ENCODE measurements around the gene SLC12A1.

Gene SLC12A1

DNA sequence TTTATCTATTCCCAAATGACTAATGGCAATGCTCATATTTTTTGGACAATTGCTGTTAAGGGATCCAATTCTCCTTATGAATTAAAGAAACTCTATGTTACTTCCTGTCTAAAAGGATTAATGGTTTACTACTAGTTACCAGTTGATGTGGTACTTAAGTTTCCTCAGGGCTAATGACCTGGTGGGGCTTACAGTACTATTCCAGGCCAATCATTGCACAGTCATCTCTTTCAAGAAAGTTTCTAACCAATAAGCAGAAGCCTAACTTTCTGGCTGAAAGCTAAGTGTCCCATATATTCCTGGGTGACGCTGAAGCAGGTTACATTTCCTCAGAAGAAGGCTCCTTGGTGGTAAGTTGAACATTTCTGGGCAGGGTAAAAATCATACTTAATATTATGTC lies at the start of gene SLC12A1:
Gene SLC12A1, plus strand, starts transcription at position 322 of the 400 bp plus-strand sequence. CDS start 1,418 bp downstream, outside the sequence.
- no peak for DNase-seq

- DNase-seq, result no peak
These were observed 37.5 kb upstream of the SLC12A1 start for GRCh38 chr15:48168616-48169015.

GRCh38 chr15:48170981-48171380 lies 35.1 kb upstream of the SLC12A1 start:
- no peak for DNase-seq

GRCh38 chr15:48175126-48175525 lies 31.0 kb upstream of the SLC12A1 start:
- DNase-seq, result no peak

DNA sequence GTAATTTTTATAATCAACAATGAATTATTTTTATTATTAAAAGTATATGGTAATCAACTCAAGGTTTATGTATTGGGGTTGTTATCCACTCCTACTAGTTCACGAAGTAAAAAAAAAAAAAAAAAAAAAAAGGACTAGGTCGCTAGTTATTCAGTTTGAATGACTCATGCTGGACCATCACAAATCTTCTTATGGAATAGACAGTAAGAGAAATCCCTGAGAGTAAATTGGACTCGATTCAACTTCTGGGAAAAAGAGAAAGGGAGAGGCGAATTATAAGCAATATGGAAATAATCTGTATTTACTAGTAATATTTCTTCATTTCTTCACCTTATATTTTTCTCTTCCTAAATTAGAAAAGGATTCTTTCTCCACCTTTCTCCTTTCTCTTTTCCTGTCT lies 30.0 kb upstream of the SLC12A1 start:
- no peak for DNase-seq

DNA sequence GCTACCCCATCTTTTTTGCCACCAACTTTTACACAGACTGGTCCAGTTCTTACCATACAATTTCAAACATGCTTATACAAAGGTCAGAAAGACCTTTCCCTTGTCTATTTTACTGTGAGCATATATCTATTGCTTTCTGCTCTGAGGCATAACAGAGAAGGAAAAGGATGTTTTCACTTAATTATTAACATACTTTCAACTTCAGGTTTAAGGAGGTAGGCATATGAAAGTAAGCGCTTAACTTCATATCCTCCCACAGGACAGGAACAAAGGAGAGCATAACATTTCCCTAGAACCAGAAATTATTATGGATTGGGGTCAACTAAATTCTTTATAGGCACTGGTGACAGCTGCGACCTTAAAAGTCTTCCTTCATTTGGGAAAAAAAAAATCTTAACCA lies 29.1 kb upstream of the SLC12A1 start:
- DNase-seq, result no peak

DNA sequence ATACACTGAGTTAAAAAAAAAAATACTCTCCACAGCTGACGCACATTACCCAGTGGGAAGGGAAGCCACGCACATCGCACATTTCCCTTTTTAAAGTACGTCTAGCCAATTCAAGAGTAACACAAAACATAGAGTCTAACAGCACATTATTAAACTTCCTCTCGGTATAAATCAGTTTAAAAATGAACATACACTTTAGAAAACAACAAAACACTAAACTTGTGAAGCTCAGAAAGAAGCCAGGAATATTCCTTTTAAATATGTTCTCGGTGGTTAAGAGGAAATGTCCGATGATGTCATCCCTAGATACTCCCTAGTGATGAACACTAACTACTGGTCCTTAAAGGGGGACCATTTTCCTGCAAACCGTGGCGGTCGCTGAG lies 28.7 kb upstream of the SLC12A1 start:
- DNase-seq, result peak; percentile 33

- peak; percentile 63 for DNase-seq
These were observed 28.1 kb upstream of the SLC12A1 start, which contains the start of gene MYEF2 for GRCh38 chr15:48177766-48178647. MYEF2 (minus strand) TSS chr15:48178295; CDS start chr15:48178237, 58 bp downstream.

DNA sequence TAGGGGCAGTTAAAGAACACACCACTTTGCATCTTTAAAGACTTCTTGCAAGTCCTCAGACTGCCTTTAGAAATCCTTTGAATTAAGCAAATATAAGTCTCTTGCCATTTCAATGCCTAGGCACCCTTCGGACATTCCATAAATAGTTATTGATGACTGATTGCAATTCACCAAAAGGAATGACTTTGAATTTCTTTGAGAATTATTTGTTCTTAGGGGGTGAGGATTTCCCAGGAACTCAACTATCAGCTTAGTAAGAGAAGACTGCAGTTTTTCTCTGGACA lies 27.5 kb upstream of the SLC12A1 start:
- no peak for DNase-seq

DNA sequence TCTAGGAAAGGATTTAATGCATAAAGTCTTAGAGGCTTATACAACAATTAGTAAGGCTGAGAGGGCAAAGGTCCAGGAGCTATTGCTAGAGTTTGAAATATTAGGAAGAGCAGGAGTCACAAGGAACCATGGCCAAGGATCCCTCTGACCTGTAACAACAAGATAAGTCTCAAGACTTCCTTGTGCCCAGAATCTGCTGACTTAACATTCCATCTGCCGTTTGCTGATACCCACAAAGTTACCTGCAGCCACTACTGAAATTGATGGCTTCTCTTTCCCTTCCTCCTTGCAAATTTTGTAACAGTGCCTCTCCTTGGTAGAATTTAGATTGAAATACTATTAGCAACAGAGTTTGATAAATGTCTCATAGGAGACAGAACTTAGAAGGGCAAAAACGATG lies 23.4 kb upstream of the SLC12A1 start:
- DNase-seq, result no peak

DNA sequence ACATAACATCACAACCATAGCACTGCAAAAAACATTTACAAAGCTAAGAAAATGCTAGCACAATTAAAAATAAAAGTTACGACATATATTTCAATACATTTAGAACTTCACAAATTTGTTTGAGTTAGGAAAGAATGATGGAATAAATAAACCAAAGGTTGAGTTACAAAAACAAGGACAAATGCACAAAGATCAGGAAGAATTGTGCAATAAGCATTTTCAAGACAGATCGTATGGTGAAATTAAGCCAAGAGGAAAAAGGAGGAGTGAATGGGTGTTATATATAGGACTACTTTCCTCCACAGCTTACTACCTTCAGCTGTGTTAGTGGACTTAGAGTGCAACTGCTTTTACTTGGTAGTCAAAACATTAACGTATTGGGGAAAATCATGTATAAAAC lies 20.6 kb upstream of the SLC12A1 start:
- DNase-seq, result no peak

DNA sequence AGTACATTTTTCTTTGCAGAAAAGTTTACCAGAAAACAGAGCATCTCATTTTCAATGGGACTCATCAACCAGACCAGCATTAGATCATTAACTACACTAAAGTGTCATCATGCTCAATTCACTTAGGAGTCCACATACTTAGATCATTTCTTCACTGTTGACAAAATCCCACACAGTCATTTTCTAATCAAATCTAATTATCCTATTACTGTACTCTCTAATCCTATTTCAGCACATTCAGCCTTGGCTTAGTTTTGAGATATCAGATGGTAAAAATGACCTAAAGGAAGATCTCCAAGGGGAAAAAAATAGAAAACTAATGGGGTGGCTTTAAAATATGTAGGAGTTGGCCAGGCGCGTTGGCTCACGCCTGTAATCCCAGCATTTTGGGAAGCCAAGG lies 19.8 kb upstream of the SLC12A1 start:
- DNase-seq, result no peak

GRCh38 chr15:48190932-48191573 lies 15.0 kb upstream of the SLC12A1 start:
- peak; percentile 19 for DNase-seq

DNA sequence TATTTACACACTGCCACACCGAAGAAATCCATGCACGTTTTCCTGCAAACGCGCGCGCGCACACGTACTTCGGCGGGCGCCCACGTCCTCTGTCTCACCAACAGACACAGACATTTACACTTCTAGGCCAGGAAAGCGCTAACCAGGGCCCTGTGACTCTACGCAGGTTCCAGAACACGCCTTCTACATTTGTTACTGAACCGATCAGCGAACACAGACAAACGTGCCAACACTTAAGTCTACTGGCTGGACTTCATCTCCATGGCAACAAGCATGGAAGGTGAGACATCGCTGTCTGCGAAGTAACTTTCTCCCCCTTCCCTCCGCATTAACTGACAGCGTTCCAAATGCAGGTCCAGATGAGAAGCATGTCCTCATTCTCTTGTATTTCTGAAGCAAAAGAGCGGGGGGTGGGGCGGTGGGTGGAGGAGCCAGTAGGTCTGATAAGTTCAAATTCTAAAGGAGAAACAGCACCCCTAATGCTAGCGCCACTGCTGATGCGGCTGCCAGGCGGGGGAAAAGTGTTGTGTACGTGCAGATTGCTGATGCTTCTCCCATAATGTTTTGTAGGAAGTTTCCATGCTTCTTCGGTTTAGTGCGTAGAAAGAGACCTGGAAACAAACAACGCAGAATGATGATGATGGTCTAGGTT lies 14.4 kb upstream of the SLC12A1 start, which contains the start of gene CTXN2:
Gene CTXN2, plus strand, starts transcription at position 92 of the 652 bp plus-strand sequence. CDS start 9,636 bp downstream, outside the sequence.
- no peak for DNase-seq

DNA sequence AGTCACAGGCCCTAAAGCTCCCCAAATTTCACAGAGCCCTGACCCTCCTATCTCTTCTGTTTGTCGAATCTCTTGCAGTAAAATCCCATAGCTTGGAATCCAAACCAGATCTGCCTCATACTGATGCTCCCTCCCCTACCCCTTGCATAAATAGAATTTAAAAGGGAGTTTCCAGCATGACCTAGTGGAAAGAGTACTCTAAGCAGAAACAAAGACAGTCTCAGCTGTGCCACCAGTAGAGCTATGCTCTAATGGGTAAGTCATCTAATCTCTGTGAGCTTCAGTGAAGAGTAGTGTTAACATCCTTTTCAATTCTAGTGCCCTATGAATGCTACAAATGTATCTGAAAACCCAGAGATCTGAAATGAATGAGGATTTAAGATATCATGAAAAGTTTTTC lies 4.0 kb upstream of the SLC12A1 start:
- no peak for DNase-seq

- DNase-seq, result no peak
These were observed 15.2 kb downstream of the SLC12A1 start for GRCh38 chr15:48221261-48221660.

- DNase-seq, result no peak
These were observed 15.8 kb downstream of the SLC12A1 start for GRCh38 chr15:48221885-48222284.

GRCh38 chr15:48222627-48223026 lies 16.5 kb downstream of the SLC12A1 start:
- DNase-seq, result no peak

GRCh38 chr15:48225771-48226170 lies 19.7 kb downstream of the SLC12A1 start:
- no peak for DNase-seq

GRCh38 chr15:48230498-48230897 lies 24.4 kb downstream of the SLC12A1 start:
- no peak for DNase-seq

DNA sequence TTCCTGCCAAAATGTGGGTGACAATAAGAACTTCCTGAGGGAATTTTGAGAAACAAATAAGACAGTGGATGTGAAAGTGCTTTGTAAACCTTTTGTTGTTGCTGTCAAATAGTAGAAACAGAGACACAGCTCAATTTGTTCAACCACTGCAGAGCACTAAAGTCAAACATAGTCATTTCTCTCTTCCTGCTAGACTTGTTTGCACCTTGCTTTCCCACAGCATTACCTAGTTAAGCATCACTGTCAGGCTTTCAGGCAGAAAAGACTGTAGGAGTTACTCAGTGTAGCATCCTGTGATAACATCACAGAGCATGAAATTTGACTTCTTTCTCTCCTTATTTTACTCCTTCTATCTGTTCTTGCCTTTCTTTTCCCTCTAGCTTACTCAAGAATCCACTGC lies 27.1 kb downstream of the SLC12A1 start:
- no peak for DNase-seq

DNA sequence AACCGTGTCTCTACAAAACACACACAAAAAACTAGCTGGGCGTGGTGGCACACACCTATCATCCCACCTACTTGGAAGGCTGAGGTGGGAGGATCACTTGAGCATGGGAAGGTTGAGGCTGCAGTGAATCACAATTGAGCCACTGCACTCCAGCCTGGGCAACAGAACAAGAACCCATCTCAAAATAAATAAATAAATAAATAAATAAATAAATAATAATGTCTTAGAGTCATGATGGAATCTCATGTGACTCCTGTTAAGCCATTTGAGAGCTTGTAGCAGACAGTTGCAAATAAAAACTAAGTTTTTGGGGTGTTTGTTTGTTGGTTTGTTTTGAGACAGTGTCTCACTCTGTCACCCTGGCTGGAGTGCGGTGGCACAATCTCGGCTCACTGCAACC lies 33.2 kb downstream of the SLC12A1 start:
- no peak for DNase-seq

- no peak for DNase-seq
These were observed 35.9 kb downstream of the SLC12A1 start for GRCh38 chr15:48242015-48242414.

GRCh38 chr15:48242535-48242934 lies 36.4 kb downstream of the SLC12A1 start:
- DNase-seq, result no peak

Measured in CD4-positive, alpha-beta T cell treated with Interleukin-4 for 4 hours (primary cell).